Esophagus squamous epithelium (tissue), 5 donors: ENCODE results near the gene TOP2A. TPM values are rescaled to one million over a fixed set of nuclear protein-coding genes. Genes with fewer than 3 reads are reported as not detected.

ENCODE experiments used
- DNase-seq: peaks from one replicate; lab custom pipeline; 2025; lab: John Stamatoyannopoulos, UW
- H3K27ac ChIP-seq, 4 donors: fragments of 200-600 bp; sonication (generic); one replicate each; pipeline ENCODE4 v1.5.1; 2016 to 2019; ENCODE audit warnings: mild to moderate bottlenecking in 1 of 4
- H3K27me3 ChIP-seq, 4 donors: fragments of 200-600 bp; sonication (generic); 1 replicate in 3 of 4; 2 replicates in 1 of 4; pipeline versions ENCODE4 v1.5.1 to v1.6.0; 2017 to 2021; ENCODE audit warnings: antibody characterized with exemption in 1 of 4
- H3K36me3 ChIP-seq, 3 donors: fragments of 200-600 bp; sonication (generic); one replicate each; pipeline ENCODE4 v1.5.1; 2016 to 2019
- H3K4me1 ChIP-seq, 3 donors: fragments of 200-600 bp; sonication (generic); one replicate each; pipeline ENCODE4 v1.5.1; 2017 to 2019
- H3K4me3 ChIP-seq, 4 donors: fragments of 200-600 bp; sonication (generic); 1 replicate in 3 of 4; 2 replicates in 1 of 4; pipeline ENCODE4 v1.5.1; 2016 to 2019; ENCODE audit warnings: mild to moderate bottlenecking in 2 of 4, moderate library complexity in 1 of 4
- H3K9me3 ChIP-seq, 3 donors: fragments of 200-600 bp; sonication (generic); one replicate each; pipeline ENCODE4 v1.5.1; 2016 to 2019
- CTCF ChIP-seq, 6 experiments: fragments of 450-650 bp in 4 of 6; fragments of 200-600 bp in 2 of 6; sonication (generic) in 2 of 6; IDR thresholded peaks; one replicate each; pipeline ENCODE4 v1.5.1; 2016 to 2019; ENCODE audit warnings: antibody characterized with exemption in 6 of 6, mild to moderate bottlenecking in 4 of 6, moderate library complexity in 4 of 6
- POLR2A ChIP-seq, 4 donors: fragments of 450-650 bp; IDR thresholded peaks; one replicate each; pipeline ENCODE4 v1.6.1; 2017; ENCODE audit warnings: antibody characterized with exemption in 4 of 4, mild to moderate bottlenecking in 4 of 4, moderate library complexity in 3 of 4
- WGBS, 2 donors: methylation state at CpG; one replicate each; pipeline ENCODE4 v1.1.5; 2018; 5-methylcytosine and 5-hydroxymethylcytosine counted together
- intact Hi-C: fragments of 100-400 bp; cut with DNase I; formaldehyde crosslinking; loops from one replicate; pipeline ENCODE4 v1.15.0; 2022
- total RNA-seq, 4 donors: library from RNA; depleted of rRNA; stranded (reverse); fragments of >200 nt; gene quantifications; one replicate each; pipeline ENCODE4 v1.1.0, GENCODE V29; 2016
- donor health status: DM: yes; HTN: yes; CAD: no.

Gene TOP2A
- total RNA-seq, 4 donors from 2014 or later, result 24.9 to 87.1 (median 50.6) TPM

- WGBS, 2 donors, result 44 to 69% methylated on average over 4 to 7 of the region's 7 CpGs
- intact Hi-C loops, result no loop called here
- no peak for TF ChIP-seq POLR2A (IDR thresholded peaks at IDR 0.05)
- TF ChIP-seq CTCF (IDR thresholded peaks at IDR 0.05), result no peak
- H3K27me3 ChIP-seq, result no peaks in the 10 kb centered on the region
- no peak for DNase-seq
- no peak overlapping the region for H3K4me3 ChIP-seq
- peak overlapping the region; percentile 15 to 97 (median 86) for H3K27ac ChIP-seq
- no peaks in the 10 kb centered on the region for H3K9me3 ChIP-seq
- peaks cover 9 to 55% (median 10%) of the 10 kb centered on the region in 3 donors for H3K36me3 ChIP-seq
- H3K4me1 ChIP-seq, result peaks cover 31 to 95% (median 71%) of the 10 kb centered on the region in 3 donors
Observed at GRCh38 chr17:40452216-40452787, 34.6 kb upstream of the TOP2A start.

- peaks cover 9 to 46% (median 10%) of the 10 kb centered on the region in 3 donors for H3K36me3 ChIP-seq
- H3K4me1 ChIP-seq, result peaks cover 39 to 95% (median 71%) of the 10 kb centered on the region in 3 donors
- no peak for DNase-seq
Observed at GRCh38 chr17:40451420-40451819, 33.7 kb upstream of the TOP2A start.

GRCh38 chr17:40450175-40450574 lies 32.5 kb upstream of the TOP2A start:
- TF ChIP-seq CTCF (IDR thresholded peaks at IDR 0.05) (peak; percentile 27 to 54 (median 36)), POLR2A (IDR thresholded peaks at IDR 0.05) (no peak)
- DNase-seq, result no peak
- Histone ChIP-seq H3K9me3 (no peaks in the 10 kb centered on the region), H3K4me3 (no peak overlapping the region), H3K4me1 (peaks cover 39 to 96% (median 75%) of the 10 kb centered on the region in 3 donors), H3K27me3 (no peaks in the 10 kb centered on the region), H3K36me3 (peaks cover 9 to 34% (median 10%) of the 10 kb centered on the region in 3 donors), H3K27ac (peak overlapping the region in 3 of 4 donors; percentile 90 to 97 (median 94))
- intact Hi-C loops, result no loop called here
- 83 to 87% methylated on average over 3 of the region's 3 CpGs for WGBS, 2 donors

More at GRCh38 chr17:40451420-40451819, 33.7 kb upstream of the TOP2A start:
- intact Hi-C loops, result no loop called here
- Histone ChIP-seq H3K27me3 (no peaks in the 10 kb centered on the region), H3K9me3 (no peaks in the 10 kb centered on the region), H3K4me3 (no peak overlapping the region), H3K27ac (peak overlapping the region; percentile 15 to 97 (median 78))
- WGBS, 2 donors, result 14 to 30% methylated on average over 4 to 6 of the region's 6 CpGs
- TF ChIP-seq CTCF (IDR thresholded peaks at IDR 0.05) (no peak), POLR2A (IDR thresholded peaks at IDR 0.05) (no peak)

GRCh38 chr17:40448639-40449261 lies 31.1 kb upstream of the TOP2A start:
- no peak for TF ChIP-seq POLR2A (IDR thresholded peaks at IDR 0.05)
- no peak for TF ChIP-seq CTCF (IDR thresholded peaks at IDR 0.05)
- Histone ChIP-seq H3K36me3 (peaks cover 3 to 20% (median 5%) of the 10 kb centered on the region in 3 donors), H3K9me3 (no peaks in the 10 kb centered on the region), H3K4me1 (peaks cover 45 to 100% (median 78%) of the 10 kb centered on the region in 3 donors), H3K27me3 (no peaks in the 10 kb centered on the region), H3K4me3 (peak overlapping the region in 2 of 4 donors; percentile 73 to 90), H3K27ac (peak overlapping the region; percentile 41 to 97 (median 92))
- 24 to 25% methylated on average over 6 to 7 of the region's 7 CpGs for WGBS, 2 donors
- intact Hi-C loops, result no loop called here
- DNase-seq, result no peak

GRCh38 chr17:40448213-40448638 lies 30.5 kb upstream of the TOP2A start:
- DNase-seq, result no peak
- Histone ChIP-seq H3K36me3 (peaks cover 0 to 15% (median under 1%) of the 10 kb centered on the region in 3 donors), H3K4me1 (peaks cover 45 to 96% (median 78%) of the 10 kb centered on the region in 3 donors), H3K9me3 (no peaks in the 10 kb centered on the region), H3K27ac (peak overlapping the region; percentile 41 to 97 (median 92)), H3K27me3 (no peaks in the 10 kb centered on the region), H3K4me3 (peak overlapping the region in 3 of 4 donors; percentile 73 to 90 (median 73))
- 18 to 32% methylated on average over 3 to 8 of the region's 8 CpGs for WGBS, 2 donors
- no peak for TF ChIP-seq CTCF (IDR thresholded peaks at IDR 0.05)
- no peak for TF ChIP-seq POLR2A (IDR thresholded peaks at IDR 0.05)
- intact Hi-C loops, result no loop called here
